PC-3 (cell line): ENCODE data around the gene TNRC6C. TPM values are rescaled to one million over a fixed set of nuclear protein-coding genes. Genes with fewer than 3 reads are reported as not detected.

Experiments
- ATAC-seq: fragments of 200-7000 bp; cut with Tn5 transposase; 2 replicates; pipeline ENCODE4 v1.9.1; 2020; ENCODE audit warnings: mild to moderate bottlenecking, moderate library complexity
- BruUV-seq: library from RNA; stranded (reverse); fragments of 400-500 nt; replicated peaks from 2 replicates; lab custom pipeline; 2021; lab: Mats Ljungman, UMichigan
- CTCF ChIA-PET: fragments of 300-600 bp; sonication (Branson Sonifier 250); formaldehyde crosslinking; loops from one replicate; lab custom pipeline; 2022; ENCODE audit warnings: antibody characterized with exemption; lab: Charles Lee
- POLR2A ChIA-PET: fragments of 300-600 bp; sonication (Branson Sonifier 250); formaldehyde crosslinking; loops from one replicate; lab custom pipeline; 2022; ENCODE audit warnings: antibody characterized with exemption; ENCODE audit not compliant: unreplicated experiment; lab: Charles Lee
- DNase-seq: peaks from one replicate; pipeline ENCODE4 v3.0.0-alpha.2; 2015
- H2AFZ ChIP-seq: fragments of 300-600 bp; sonication (generic); 2 replicates; pipeline ENCODE4 v1.6.0; 2016; ENCODE audit warnings: antibody characterized with exemption, low read length
- H3F3A ChIP-seq: fragments of 300-600 bp; sonication (generic); one replicate; pipeline ENCODE4 v1.6.0; 2017; ENCODE audit warnings: antibody characterized with exemption, low read length, control low read depth, mild to moderate bottlenecking; ENCODE audit not compliant: unreplicated experiment
- H3K27ac ChIP-seq: fragments of 300-600 bp; sonication (generic); 2 replicates; pipeline ENCODE4 v1.5.1; 2016; ENCODE audit warnings: mild to moderate bottlenecking, low read length
- H3K27me3 ChIP-seq: fragments of 300-600 bp; sonication (generic); 2 replicates; pipeline ENCODE4 v1.6.1; 2016; ENCODE audit warnings: low read length, mixed read lengths
- H3K36me3 ChIP-seq: fragments of 300-600 bp; sonication (generic); 2 replicates; pipeline ENCODE4 v1.6.1; 2016; ENCODE audit warnings: low read depth, mixed run types, low read length, mixed read lengths
- H3K4me1 ChIP-seq: fragments of 300-600 bp; sonication (generic); 2 replicates; pipeline ENCODE4 v1.5.1; 2016; ENCODE audit warnings: low read length; ENCODE audit not compliant: insufficient read depth
- H3K4me2 ChIP-seq: fragments of 300-600 bp; sonication (generic); 2 replicates; pipeline ENCODE4 v1.6.0; 2016; ENCODE audit warnings: low read length
- H3K4me3 ChIP-seq: fragments of 300-600 bp; sonication (generic); 2 replicates; pipeline ENCODE4 v1.5.1; 2016; ENCODE audit warnings: mild to moderate bottlenecking, low read length, mixed read lengths
- H3K79me2 ChIP-seq: fragments of 300-600 bp; sonication (generic); 2 replicates; pipeline ENCODE4 v1.6.1; 2017; ENCODE audit warnings: low read length, mixed read lengths
- H3K9ac ChIP-seq: fragments of 300-600 bp; sonication (generic); 2 replicates; pipeline ENCODE4 v1.6.0; 2016; ENCODE audit warnings: mild to moderate bottlenecking, low read length
- H3K9me2 ChIP-seq: fragments of 300-600 bp; sonication (generic); replicated peaks from 2 replicates; pipeline ENCODE4 v1.6.1; 2016; ENCODE audit warnings: mixed run types, low read length, mixed read lengths
- H3K9me3 ChIP-seq: fragments of 300-600 bp; sonication (generic); 2 replicates; pipeline ENCODE4 v1.6.1; 2016; ENCODE audit warnings: low read length, mixed read lengths
- H4K20me1 ChIP-seq: fragments of 300-600 bp; sonication (generic); 2 replicates; pipeline ENCODE4 v1.6.1; 2016; ENCODE audit warnings: low read length, mixed read lengths
- EZH2 ChIP-seq: fragments of 300-600 bp; sonication (generic); IDR thresholded peaks from one replicate; pipeline ENCODE4 v1.6.1; 2017; ENCODE audit warnings: antibody characterized with exemption, mild to moderate bottlenecking, low read length; ENCODE audit not compliant: unreplicated experiment
- EZH2phosphoT487 ChIP-seq: fragments of 300-600 bp; sonication (generic); IDR thresholded peaks from 2 replicates; pipeline ENCODE4 v1.6.1; 2018; ENCODE audit warnings: mild to moderate bottlenecking, antibody characterized with exemption, low read length, borderline replicate concordance
- intact Hi-C: fragments of 100-400 bp; cut with micrococcal nuclease; formaldehyde crosslinking; loops from 2 replicates; pipeline ENCODE4 v1.9.0; 2023
- total RNA-seq: library from RNA; depleted of rRNA; stranded (reverse); fragments of >200 nt; gene quantifications from 2 replicates; pipeline ENCODE4 v1.2.3, GENCODE V29; 2014
- TF ChIP-seq, protein P1 (sequence below): fragments of 300-600 bp; sonication (generic); conservative IDR thresholded peaks from 2 replicates; pipeline ENCODE4 v1.5.1; 2017; ENCODE audit warnings: antibody characterized with exemption, low read depth, mild to moderate bottlenecking, low read length

TNRC6C gene
- total RNA-seq, 1 experiment from 2014 or later, result 5.3 TPM

- H3K9me3 ChIP-seq, result no peaks in the 10 kb centered on the region
- BruUV-seq, result no TSS peak
- H3K4me1 ChIP-seq, result peaks cover 16% of the 10 kb centered on the region
- H3K4me2 ChIP-seq, result 0 out of 2 replicates have a peak overlapping the region, but pooled peaks have one; percentile 84
- intact Hi-C loops, result no loop called here
- TF ChIP-seq EZH2phosphoT487, result no peak
- TF ChIP-seq, protein P1, sequence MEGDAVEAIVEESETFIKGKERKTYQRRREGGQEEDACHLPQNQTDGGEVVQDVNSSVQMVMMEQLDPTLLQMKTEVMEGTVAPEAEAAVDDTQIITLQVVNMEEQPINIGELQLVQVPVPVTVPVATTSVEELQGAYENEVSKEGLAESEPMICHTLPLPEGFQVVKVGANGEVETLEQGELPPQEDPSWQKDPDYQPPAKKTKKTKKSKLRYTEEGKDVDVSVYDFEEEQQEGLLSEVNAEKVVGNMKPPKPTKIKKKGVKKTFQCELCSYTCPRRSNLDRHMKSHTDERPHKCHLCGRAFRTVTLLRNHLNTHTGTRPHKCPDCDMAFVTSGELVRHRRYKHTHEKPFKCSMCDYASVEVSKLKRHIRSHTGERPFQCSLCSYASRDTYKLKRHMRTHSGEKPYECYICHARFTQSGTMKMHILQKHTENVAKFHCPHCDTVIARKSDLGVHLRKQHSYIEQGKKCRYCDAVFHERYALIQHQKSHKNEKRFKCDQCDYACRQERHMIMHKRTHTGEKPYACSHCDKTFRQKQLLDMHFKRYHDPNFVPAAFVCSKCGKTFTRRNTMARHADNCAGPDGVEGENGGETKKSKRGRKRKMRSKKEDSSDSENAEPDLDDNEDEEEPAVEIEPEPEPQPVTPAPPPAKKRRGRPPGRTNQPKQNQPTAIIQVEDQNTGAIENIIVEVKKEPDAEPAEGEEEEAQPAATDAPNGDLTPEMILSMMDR, result no peak
- TF ChIP-seq EZH2, result no peak
- no peaks in the 10 kb centered on the region for H3K27me3 ChIP-seq
- ATAC-seq (no peak), DNase-seq (no peak)
- no peak overlapping the region for H3K9ac ChIP-seq
- H3K79me2 ChIP-seq, result no peaks in the 10 kb centered on the region
- H4K20me1 ChIP-seq, result no peaks in the 10 kb centered on the region
- ChIA-PET CTCF (no interaction called here), POLR2A (interaction anchor here (0.6 kb wide), 1 partner anchor 156 kb away, joined by 3 read pairs; no protein-coding TSS in a partner anchor)
- no peak overlapping the region for H3K4me3 ChIP-seq
- no peaks in the 10 kb centered on the region for H3K36me3 ChIP-seq
- H3K27ac ChIP-seq, result no peak overlapping the region
- no peaks in the 10 kb centered on the region for H3K9me2 ChIP-seq
- H3F3A ChIP-seq, result no peaks in the 10 kb centered on the region
- no peak overlapping the region for H2AFZ ChIP-seq
Observed at GRCh38 chr17:78042542-78042941, 84.0 kb downstream of the TNRC6C start.

- intact Hi-C loops, result no loop called here
- Histone ChIP-seq H3K9me3 (no peaks in the 10 kb centered on the region), H3K4me3 (no peak overlapping the region), H3K27ac (no peak overlapping the region), H3K9me2 (no peaks in the 10 kb centered on the region), H3K36me3 (no peaks in the 10 kb centered on the region), H3K79me2 (no peaks in the 10 kb centered on the region), H3F3A (no peaks in the 10 kb centered on the region), H3K4me2 (no peak overlapping the region), H2AFZ (no peak overlapping the region), H3K9ac (no peak overlapping the region), H3K27me3 (no peaks in the 10 kb centered on the region), H4K20me1 (no peaks in the 10 kb centered on the region), H3K4me1 (peaks cover 16% of the 10 kb centered on the region)
- TF ChIP-seq, protein P1, result no peak
- TF ChIP-seq EZH2phosphoT487 (no peak), EZH2 (no peak)
- no peak for ATAC-seq
- no peak for DNase-seq
- POLR2A ChIA-PET, result interaction anchor here (0.7 kb wide), 1 partner anchor 11 kb away, joined by 3 read pairs; no protein-coding TSS in a partner anchor
- no TSS peak for BruUV-seq
- CTCF ChIA-PET, result no interaction called here
Observed at GRCh38 chr17:78043031-78043430, 84.5 kb downstream of the TNRC6C start.

GRCh38 chr17:78044280-78044835 is 85.9 kb downstream of the TNRC6C start:
- peak; percentile 48 for DNase-seq
- H3K79me2 ChIP-seq, result no peaks in the 10 kb centered on the region

More at GRCh38 chr17:78044280-78044835, 85.9 kb downstream of the TNRC6C start:
- Histone ChIP-seq H3K4me3 (no peak overlapping the region), H3K9me3 (no peaks in the 10 kb centered on the region), H3K9me2 (no peaks in the 10 kb centered on the region), H3K27me3 (no peaks in the 10 kb centered on the region), H3F3A (no peaks in the 10 kb centered on the region), H4K20me1 (no peaks in the 10 kb centered on the region), H3K9ac (no peak overlapping the region), H3K4me2 (no peak overlapping the region), H3K27ac (no peak overlapping the region), H3K4me1 (peaks cover 16% of the 10 kb centered on the region), H3K36me3 (no peaks in the 10 kb centered on the region), H2AFZ (no peak overlapping the region)
- TF ChIP-seq EZH2 (no peak), EZH2phosphoT487 (no peak)
- TF ChIP-seq, protein P1, result no peak
- POLR2A ChIA-PET, result no interaction called here
- ATAC-seq, result no peak
- no TSS peak for BruUV-seq
- intact Hi-C loops, result no loop called here
- CTCF ChIA-PET, result no interaction called here
